ENCODE results near the gene SEPTIN1. TPM values are rescaled to one million over a fixed set of nuclear protein-coding genes. Genes with fewer than 3 reads are reported as not detected.

SEPTIN1 gene
- total and polyA plus RNA-seq, 2 of the 13 experiments (the other 11 are each of a cell fraction or from before 2014, with no cell fraction given): 0.18 to 0.67 TPM

DNA sequence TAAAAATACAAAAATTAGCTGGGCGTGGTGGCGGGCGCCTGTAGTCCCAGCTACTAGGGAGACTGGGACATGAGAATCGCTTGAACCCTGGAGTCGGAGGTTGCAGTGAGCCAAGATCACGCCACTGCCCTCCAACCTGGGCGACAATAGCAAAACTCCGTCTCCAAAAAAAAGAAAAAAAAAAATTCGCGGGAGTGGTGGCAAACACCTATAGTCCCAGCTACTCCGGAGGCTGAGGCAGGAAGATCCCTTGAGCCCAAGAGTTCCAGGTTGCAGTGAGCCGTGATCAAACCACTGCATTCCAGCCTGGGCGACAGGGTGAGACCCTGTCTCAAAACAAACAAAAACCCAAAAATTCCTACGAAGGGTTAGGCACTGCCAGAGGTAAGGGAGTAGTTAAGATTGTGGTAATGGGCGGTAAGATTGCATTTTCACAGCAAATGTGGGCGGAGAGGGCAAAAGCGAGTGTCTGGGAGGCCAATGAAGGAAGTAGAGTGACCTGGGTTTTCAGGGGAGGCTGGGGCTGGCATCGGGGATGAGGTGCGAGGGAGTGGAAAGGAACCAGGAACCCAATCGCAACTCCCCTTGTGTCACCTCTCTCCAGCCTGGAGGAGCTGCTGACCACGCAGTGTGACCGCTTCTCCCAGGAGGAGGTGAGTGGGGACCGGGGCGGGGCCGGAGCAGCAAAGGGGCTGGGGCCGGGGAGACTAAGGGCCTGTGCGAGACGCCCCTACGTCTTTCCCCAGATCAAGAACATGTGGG, 5.1 kb downstream of the SEPTIN1 start (continued):
- TF ChIP-seq, protein P1, sequence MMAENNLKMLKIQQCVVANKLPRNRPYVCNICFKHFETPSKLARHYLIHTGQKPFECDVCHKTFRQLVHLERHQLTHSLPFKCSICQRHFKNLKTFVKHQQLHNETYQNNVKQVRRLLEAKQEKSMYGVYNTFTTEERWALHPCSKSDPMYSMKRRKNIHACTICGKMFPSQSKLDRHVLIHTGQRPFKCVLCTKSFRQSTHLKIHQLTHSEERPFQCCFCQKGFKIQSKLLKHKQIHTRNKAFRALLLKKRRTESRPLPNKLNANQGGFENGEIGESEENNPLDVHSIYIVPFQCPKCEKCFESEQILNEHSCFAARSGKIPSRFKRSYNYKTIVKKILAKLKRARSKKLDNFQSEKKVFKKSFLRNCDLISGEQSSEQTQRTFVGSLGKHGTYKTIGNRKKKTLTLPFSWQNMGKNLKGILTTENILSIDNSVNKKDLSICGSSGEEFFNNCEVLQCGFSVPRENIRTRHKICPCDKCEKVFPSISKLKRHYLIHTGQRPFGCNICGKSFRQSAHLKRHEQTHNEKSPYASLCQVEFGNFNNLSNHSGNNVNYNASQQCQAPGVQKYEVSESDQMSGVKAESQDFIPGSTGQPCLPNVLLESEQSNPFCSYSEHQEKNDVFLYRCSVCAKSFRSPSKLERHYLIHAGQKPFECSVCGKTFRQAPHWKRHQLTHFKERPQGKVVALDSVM (CRISPR knock-in tag; IDR thresholded peaks at IDR 0.05): 0 out of 2 replicates have a peak, but pooled peaks have one; percentile 5
- 0 out of 2 replicates have a peak, but pooled peaks have one; percentile 13 for TF ChIP-seq ZNF776 (CRISPR knock-in tag; IDR thresholded peaks at IDR 0.05)
- no peak for TF ChIP-seq REPIN1 (CRISPR knock-in tag; IDR thresholded peaks at IDR 0.05; ENCODE audit: borderline replicate concordance, low read depth)
- peak; percentile 86 for TF ChIP-seq ZNF441 (CRISPR knock-in tag; IDR thresholded peaks at IDR 0.05; ENCODE audit: borderline replicate concordance)
- no peak for TF ChIP-seq SAFB2 (CRISPR knock-in tag; IDR thresholded peaks at IDR 0.05; ENCODE audit: borderline replicate concordance, low read depth)
- no peak for TF ChIP-seq KDM5A (IDR thresholded peaks at IDR 0.05; ENCODE audit: borderline replicate concordance, low read length)
- no peak for TF ChIP-seq ZNF20 (CRISPR knock-in tag; IDR thresholded peaks at IDR 0.05)
- no peak for TF ChIP-seq HOXD1 (CRISPR knock-in tag; IDR thresholded peaks at IDR 0.05)
- no peak for TF ChIP-seq ZNF354B (CRISPR knock-in tag; IDR thresholded peaks at IDR 0.05)
- no peak for TF ChIP-seq MTF2 (CRISPR knock-in tag; IDR thresholded peaks at IDR 0.05; ENCODE audit: borderline replicate concordance)
- TF ChIP-seq NAIF1 (CRISPR knock-in tag; IDR thresholded peaks at IDR 0.05; ENCODE audit: borderline replicate concordance): peak; percentile 43; the same call in 1 of the 2 replicates
- TF ChIP-seq ELF4 (CRISPR knock-in tag; IDR thresholded peaks at IDR 0.05; ENCODE audit: borderline replicate concordance): 0 out of 2 replicates have a peak, but pooled peaks have one; percentile 6
- no peak for TF ChIP-seq MXD4 (CRISPR knock-in tag; IDR thresholded peaks at IDR 0.05)
- TF ChIP-seq, protein P2, sequence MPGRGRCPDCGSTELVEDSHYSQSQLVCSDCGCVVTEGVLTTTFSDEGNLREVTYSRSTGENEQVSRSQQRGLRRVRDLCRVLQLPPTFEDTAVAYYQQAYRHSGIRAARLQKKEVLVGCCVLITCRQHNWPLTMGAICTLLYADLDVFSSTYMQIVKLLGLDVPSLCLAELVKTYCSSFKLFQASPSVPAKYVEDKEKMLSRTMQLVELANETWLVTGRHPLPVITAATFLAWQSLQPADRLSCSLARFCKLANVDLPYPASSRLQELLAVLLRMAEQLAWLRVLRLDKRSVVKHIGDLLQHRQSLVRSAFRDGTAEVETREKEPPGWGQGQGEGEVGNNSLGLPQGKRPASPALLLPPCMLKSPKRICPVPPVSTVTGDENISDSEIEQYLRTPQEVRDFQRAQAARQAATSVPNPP (CRISPR knock-in tag; IDR thresholded peaks at IDR 0.05): no peak
- TF ChIP-seq, protein P3, sequence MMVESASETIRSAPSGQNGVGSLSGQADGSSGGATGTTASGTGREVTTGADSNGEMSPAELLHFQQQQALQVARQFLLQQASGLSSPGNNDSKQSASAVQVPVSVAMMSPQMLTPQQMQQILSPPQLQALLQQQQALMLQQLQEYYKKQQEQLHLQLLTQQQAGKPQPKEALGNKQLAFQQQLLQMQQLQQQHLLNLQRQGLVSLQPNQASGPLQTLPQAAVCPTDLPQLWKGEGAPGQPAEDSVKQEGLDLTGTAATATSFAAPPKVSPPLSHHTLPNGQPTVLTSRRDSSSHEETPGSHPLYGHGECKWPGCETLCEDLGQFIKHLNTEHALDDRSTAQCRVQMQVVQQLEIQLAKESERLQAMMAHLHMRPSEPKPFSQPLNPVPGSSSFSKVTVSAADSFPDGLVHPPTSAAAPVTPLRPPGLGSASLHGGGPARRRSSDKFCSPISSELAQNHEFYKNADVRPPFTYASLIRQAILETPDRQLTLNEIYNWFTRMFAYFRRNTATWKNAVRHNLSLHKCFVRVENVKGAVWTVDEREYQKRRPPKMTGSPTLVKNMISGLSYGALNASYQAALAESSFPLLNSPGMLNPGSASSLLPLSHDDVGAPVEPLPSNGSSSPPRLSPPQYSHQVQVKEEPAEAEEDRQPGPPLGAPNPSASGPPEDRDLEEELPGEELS (CRISPR knock-in tag; IDR thresholded peaks at IDR 0.05): no peak
- TF ChIP-seq NR2C2 (CRISPR knock-in tag; IDR thresholded peaks at IDR 0.05; ENCODE audit: borderline replicate concordance): no peak
- no peak for TF ChIP-seq THRA (CRISPR knock-in tag; IDR thresholded peaks at IDR 0.05; ENCODE audit: borderline replicate concordance)
- TF ChIP-seq ZNF709 (CRISPR knock-in tag; IDR thresholded peaks at IDR 0.05): no peak
- TF ChIP-seq ONECUT2 (CRISPR knock-in tag; IDR thresholded peaks at IDR 0.05): no peak
